Measurements from ENCODE around the gene AMH.

- TF ChIP-seq CTCF (conservative IDR thresholded peaks at IDR 0.05; ENCODE audit: low read depth in 2 of 2) (no peak), EZH2 (IDR thresholded peaks at IDR 0.05; ENCODE audit: low read depth, unreplicated experiment) (no peak), REST (IDR thresholded peaks at IDR 0.05; ENCODE audit: unreplicated experiment) (no peak), EZH2phosphoT487 (IDR thresholded peaks at IDR 0.05; ENCODE audit: unreplicated experiment) (no peak), ZNF114 (CRISPR knock-in tag; IDR thresholded peaks at IDR 0.05) (no peak), POLR2AphosphoS5 (IDR thresholded peaks at IDR 0.05; ENCODE audit: low read depth) (no peak)
Observed at GRCh38 chr19:2210987-2211740, 38.0 kb upstream of the AMH start.

Data from GM23338 (cell line).